ENCODE measurements around the gene NANS. TPM values are rescaled to one million over a fixed set of nuclear protein-coding genes. Genes with fewer than 3 reads are reported as not detected.
A peak's percentile ranks its signal among the peaks of the same experiment; 100 is the strongest.

The NANS gene
- total and polyA plus RNA-seq, 2 donors: 32.8 to 35.3 TPM

DNA sequence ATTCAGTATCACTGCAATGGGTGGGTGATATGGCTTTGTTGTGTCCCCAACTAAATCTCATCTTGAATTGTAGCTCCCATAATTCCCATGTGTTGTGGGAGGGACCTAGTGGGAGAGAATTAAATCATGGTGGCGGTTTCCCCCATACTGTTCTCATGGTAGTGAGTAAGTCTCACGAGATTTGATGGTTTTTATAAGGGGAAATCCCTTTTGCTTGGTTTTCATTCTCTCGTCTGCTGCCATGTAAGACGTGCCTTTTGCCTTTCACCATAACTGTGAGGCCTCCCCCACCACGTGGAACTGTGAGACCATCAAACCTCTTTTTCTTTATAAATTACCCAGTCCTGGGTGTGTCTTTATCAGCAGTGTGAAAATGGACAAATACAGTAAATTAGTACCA, 9.5 kb upstream of the NANS start:
- no peak for DNase-seq (ENCODE audit: extremely low spot score)
- WGBS: 84% methylated on average over 5 of the region's 5 CpGs

GRCh38 chr9:98049288-98050072, 7.1 kb upstream of the NANS start:
- no peaks in the 10 kb centered on the region for H3K36me3 ChIP-seq (ENCODE audit: insufficient read depth)
- H3K27ac ChIP-seq (ENCODE audit: low read depth): no peak overlapping the region
- no peak overlapping the region for H3K4me3 ChIP-seq (ENCODE audit: low read depth, low read length)
- no peak for DNase-seq (ENCODE audit: extremely low spot score)
- H3K4me1 ChIP-seq (ENCODE audit: insufficient read depth): no peaks in the 10 kb centered on the region
- 64% methylated on average over 1 of the region's 1 CpG for WGBS

More for the DNA sequence above, 9.5 kb upstream of the NANS start:
- Histone ChIP-seq H3K27ac (ENCODE audit: low read depth) (no peak overlapping the region), H3K4me3 (ENCODE audit: low read depth, low read length) (no peak overlapping the region), H3K4me1 (ENCODE audit: insufficient read depth) (no peaks in the 10 kb centered on the region), H3K36me3 (ENCODE audit: insufficient read depth) (no peaks in the 10 kb centered on the region)

DNA sequence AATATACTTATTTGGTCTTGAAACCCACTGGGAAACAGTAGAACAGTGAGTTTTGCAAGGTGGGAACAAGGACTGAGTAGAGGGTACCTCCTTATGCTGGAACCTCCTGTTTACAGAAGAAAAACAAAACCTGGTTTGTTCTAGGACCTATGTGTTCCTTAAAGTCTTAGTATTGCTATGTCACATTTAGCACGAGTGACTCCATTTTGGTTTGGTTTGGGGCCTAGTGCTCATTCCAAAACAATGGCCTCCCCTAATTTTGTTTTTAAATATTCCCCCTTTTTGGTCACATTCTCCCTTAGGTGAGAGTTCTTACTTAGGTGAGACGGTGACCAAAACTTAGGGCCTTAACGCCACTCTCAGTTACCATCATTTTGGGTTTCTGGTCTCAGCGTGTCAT, 6.2 kb upstream of the NANS start:
- 93% methylated on average over 4 of the region's 4 CpGs for WGBS
- DNase-seq (ENCODE audit: extremely low spot score): no peak

GRCh38 chr9:98054376-98054951, 2.1 kb upstream of the NANS start:
- H3K4me3 ChIP-seq (ENCODE audit: low read depth, low read length): no peak overlapping the region
- H3K4me1 ChIP-seq (ENCODE audit: insufficient read depth): no peaks in the 10 kb centered on the region
- DNase-seq (ENCODE audit: extremely low spot score): no peak
- no peaks in the 10 kb centered on the region for H3K36me3 ChIP-seq (ENCODE audit: insufficient read depth)
- no peak overlapping the region for H3K27ac ChIP-seq (ENCODE audit: low read depth)
- WGBS: 97% methylated on average over 7 of the region's 7 CpGs

More for the DNA sequence above, 6.2 kb upstream of the NANS start:
- Histone ChIP-seq H3K27ac (ENCODE audit: low read depth) (no peak overlapping the region), H3K4me3 (ENCODE audit: low read depth, low read length) (no peak overlapping the region), H3K4me1 (ENCODE audit: insufficient read depth) (no peaks in the 10 kb centered on the region), H3K36me3 (ENCODE audit: insufficient read depth) (no peaks in the 10 kb centered on the region)

GRCh38 chr9:98057138-98057799, 737 bp downstream of the NANS start:
- Histone ChIP-seq H3K4me1 (ENCODE audit: insufficient read depth) (peaks cover 2% of the 10 kb centered on the region), H3K4me3 (ENCODE audit: low read depth, low read length) (peak overlapping the region; percentile 75), H3K27ac (ENCODE audit: low read depth) (peak overlapping the region; percentile 92), H3K36me3 (ENCODE audit: insufficient read depth) (no peaks in the 10 kb centered on the region)
- peak; percentile 8 for DNase-seq (ENCODE audit: extremely low spot score)
- WGBS: 7% methylated on average over 14 of the region's 14 CpGs

DNA sequence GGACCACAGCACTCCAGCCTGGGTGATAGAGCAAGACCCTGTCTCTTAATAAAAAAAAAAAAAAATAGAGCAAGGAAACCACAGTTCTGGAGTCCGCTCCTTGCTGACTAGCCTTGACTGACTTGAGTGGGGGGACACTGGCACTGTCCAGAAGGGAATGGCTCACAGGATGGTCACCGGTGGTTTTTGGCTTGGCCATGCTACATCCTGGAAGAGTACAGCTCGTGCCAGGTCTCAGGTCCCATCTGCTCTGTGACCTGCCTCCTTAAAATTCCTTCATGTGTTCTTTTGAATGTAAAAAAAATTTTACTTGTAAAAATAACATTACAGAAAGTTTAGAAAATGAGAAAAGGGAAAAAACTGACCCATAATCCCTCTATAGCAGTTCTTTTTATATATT, 5.6 kb downstream of the NANS start:
- 89% methylated on average over 3 of the region's 3 CpGs for WGBS
- DNase-seq (ENCODE audit: extremely low spot score): no peak
- peaks cover 2% of the 10 kb centered on the region for H3K36me3 ChIP-seq (ENCODE audit: insufficient read depth)
- H3K4me3 ChIP-seq (ENCODE audit: low read depth, low read length): no peak overlapping the region
- H3K27ac ChIP-seq (ENCODE audit: low read depth): no peak overlapping the region
- H3K4me1 ChIP-seq (ENCODE audit: insufficient read depth): peaks cover 2% of the 10 kb centered on the region

GRCh38 chr9:98064623-98065392, 8.3 kb downstream of the NANS start:
- no peak overlapping the region for H3K27ac ChIP-seq (ENCODE audit: low read depth)
- H3K4me3 ChIP-seq (ENCODE audit: low read depth, low read length): no peak overlapping the region
- WGBS: 90% methylated on average over 8 of the region's 8 CpGs
- H3K4me1 ChIP-seq (ENCODE audit: insufficient read depth): peaks cover 2% of the 10 kb centered on the region
- DNase-seq (ENCODE audit: extremely low spot score): no peak
- peaks cover 2% of the 10 kb centered on the region for H3K36me3 ChIP-seq (ENCODE audit: insufficient read depth)

GRCh38 chr9:98066235-98066634, 9.7 kb downstream of the NANS start:
- Histone ChIP-seq H3K4me3 (ENCODE audit: low read depth, low read length) (no peak overlapping the region), H3K4me1 (ENCODE audit: insufficient read depth) (no peaks in the 10 kb centered on the region), H3K27ac (ENCODE audit: low read depth) (no peak overlapping the region), H3K36me3 (ENCODE audit: insufficient read depth) (peaks cover 2% of the 10 kb centered on the region)
- DNase-seq (ENCODE audit: extremely low spot score): no peak
- WGBS: 92% methylated on average over 3 of the region's 3 CpGs

GRCh38 chr9:98067184-98067583, 10.7 kb downstream of the NANS start:
- WGBS: 84% methylated on average over 2 of the region's 2 CpGs
- no peak for DNase-seq (ENCODE audit: extremely low spot score)

DNA sequence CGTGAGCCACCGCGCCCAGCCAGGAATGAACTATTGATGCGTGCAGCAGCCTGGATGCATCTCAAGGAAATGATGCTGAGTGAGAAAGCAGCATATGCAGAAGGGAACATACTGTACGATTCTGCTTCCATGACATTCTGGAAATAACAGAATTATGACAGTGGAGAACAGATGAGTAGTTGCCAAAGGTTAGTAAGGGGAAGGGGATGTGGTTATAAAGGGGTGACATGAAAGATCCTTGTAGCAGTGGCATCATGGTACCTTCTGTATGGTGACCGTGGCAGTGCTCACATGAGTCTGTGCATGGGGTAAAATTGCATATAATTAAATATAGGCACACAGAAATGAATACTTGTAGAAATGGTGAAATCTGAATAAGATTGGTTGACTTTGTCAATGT, 13.0 kb downstream of the NANS start:
- no peak overlapping the region for H3K4me3 ChIP-seq (ENCODE audit: low read depth, low read length)
- WGBS: 97% methylated on average over 6 of the region's 6 CpGs
- peaks cover under 1% of the 10 kb centered on the region for H3K4me1 ChIP-seq (ENCODE audit: insufficient read depth)
- no peak overlapping the region for H3K27ac ChIP-seq (ENCODE audit: low read depth)
- DNase-seq (ENCODE audit: extremely low spot score): no peak
- H3K36me3 ChIP-seq (ENCODE audit: insufficient read depth): no peaks in the 10 kb centered on the region

More at GRCh38 chr9:98067184-98067583, 10.7 kb downstream of the NANS start:
- no peak overlapping the region for H3K4me3 ChIP-seq (ENCODE audit: low read depth, low read length)
- H3K4me1 ChIP-seq (ENCODE audit: insufficient read depth): no peaks in the 10 kb centered on the region
- H3K27ac ChIP-seq (ENCODE audit: low read depth): no peak overlapping the region
- peaks cover 2% of the 10 kb centered on the region for H3K36me3 ChIP-seq (ENCODE audit: insufficient read depth)

DNA sequence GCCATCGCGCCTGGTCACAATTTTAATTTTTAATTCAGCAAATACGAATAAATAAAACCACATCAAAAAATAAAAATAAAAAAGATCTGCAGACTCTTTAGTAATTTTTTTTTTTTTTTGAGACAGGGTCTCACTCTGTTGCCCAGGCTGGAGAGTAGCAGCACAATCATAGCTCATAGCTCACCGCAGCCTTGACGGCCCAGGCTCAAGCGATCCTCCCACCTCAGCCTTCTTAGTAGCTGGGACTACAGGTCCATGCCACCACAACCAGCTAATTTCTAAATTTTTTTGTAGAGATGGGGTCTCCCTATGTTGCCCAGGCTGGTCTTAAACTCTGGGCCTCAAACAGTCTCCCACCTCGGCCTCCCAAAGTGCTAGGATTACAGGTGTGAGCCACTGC, 14.2 kb downstream of the NANS start:
- DNase-seq (ENCODE audit: extremely low spot score): no peak
- peaks cover 2% of the 10 kb centered on the region for H3K4me1 ChIP-seq (ENCODE audit: insufficient read depth)
- H3K36me3 ChIP-seq (ENCODE audit: insufficient read depth): no peaks in the 10 kb centered on the region
- H3K27ac ChIP-seq (ENCODE audit: low read depth): no peak overlapping the region
- no peak overlapping the region for H3K4me3 ChIP-seq (ENCODE audit: low read depth, low read length)
- 97% methylated on average over 7 of the region's 7 CpGs for WGBS

- Histone ChIP-seq H3K4me1 (ENCODE audit: insufficient read depth) (peaks cover 2% of the 10 kb centered on the region), H3K4me3 (ENCODE audit: low read depth, low read length) (no peak overlapping the region), H3K27ac (ENCODE audit: low read depth) (peak overlapping the region; percentile 81), H3K36me3 (ENCODE audit: insufficient read depth) (no peaks in the 10 kb centered on the region)
- DNase-seq (ENCODE audit: extremely low spot score): no peak
- 90% methylated on average over 9 of the region's 9 CpGs for WGBS
Observed at GRCh38 chr9:98071737-98072136, 15.2 kb downstream of the NANS start.

GRCh38 chr9:98074115-98074990, 17.8 kb downstream of the NANS start:
- WGBS: 37% methylated on average over 13 of the region's 13 CpGs
- no peak for DNase-seq (ENCODE audit: extremely low spot score)
- Histone ChIP-seq H3K4me3 (ENCODE audit: low read depth, low read length) (no peak overlapping the region), H3K27ac (ENCODE audit: low read depth) (peak overlapping the region; percentile 26), H3K4me1 (ENCODE audit: insufficient read depth) (peaks cover 2% of the 10 kb centered on the region), H3K36me3 (ENCODE audit: insufficient read depth) (no peaks in the 10 kb centered on the region)

Data from urinary bladder (tissue), 4 donors.